HEK293 (cell line): Measurements from ENCODE around the gene GPATCH2.

ENCODE experiments used
- CTCF ChIA-PET: fragments of 350-600 bp; formaldehyde crosslinking; extraction: SDS; loops from one replicate; lab custom pipeline; 2021; ENCODE audit warnings: antibody characterized with exemption; lab: Yijun Ruan, JAX
- POLR2A ChIA-PET: fragments of 300-600 bp; formaldehyde crosslinking; extraction: SDS; loops from one replicate; lab custom pipeline; 2020; ENCODE audit warnings: antibody characterized with exemption, inconsistent platforms; lab: Yijun Ruan, JAX
- H3K27ac ChIP-seq: fragments of 200-500 bp; sonication (Bioruptor generic); 2 replicates; pipeline ENCODE4 v1.5.1; 2014; ENCODE audit warnings: low read depth, low read length, control low read depth, inconsistent platforms; ENCODE audit errors: extremely low read depth
- H3K36me3 ChIP-seq, 2 experiments: fragments of 200-500 bp in 1 of 2; sonication (Bioruptor generic) in 1 of 2; 1 replicate in 1 of 2; 2 replicates in 1 of 2; pipeline ENCODE4 v1.5.1; 2014 to 2017; ENCODE audit warnings: inconsistent platforms in 2 of 2, low read length in 2 of 2; ENCODE audit not compliant: control insufficient read depth in 2 of 2, insufficient read depth in 1 of 2
- H3K4me1 ChIP-seq: fragments of 200-500 bp; sonication (Bioruptor generic); 2 replicates; pipeline ENCODE4 v1.5.1; 2014; ENCODE audit warnings: mild to moderate bottlenecking, low read length, inconsistent platforms; ENCODE audit not compliant: control insufficient read depth, insufficient read depth
- H3K4me3 ChIP-seq: 2 replicates; pipeline ENCODE4 v1.5.1; 2011; ENCODE audit warnings: low read depth, mild to moderate bottlenecking, control low read depth, low read length, moderate library complexity
- H3K9me3 ChIP-seq: fragments of 200-500 bp; sonication (Bioruptor generic); 2 replicates; pipeline ENCODE4 v1.5.1; 2014; ENCODE audit warnings: low read depth, low read length, inconsistent platforms; ENCODE audit not compliant: control insufficient read depth, insufficient read depth
- GLI4 ChIP-seq: fragments of 450-650 bp; formaldehyde crosslinking; IDR thresholded peaks from 2 replicates; pipeline ENCODE4 v1.5.1; 2016; ENCODE audit warnings: missing biosample characterization, missing genetic modification characterization
- PRDM1 ChIP-seq: fragments of 450-650 bp; formaldehyde crosslinking; IDR thresholded peaks from 2 replicates; pipeline ENCODE4; 2016; ENCODE audit warnings: missing biosample characterization, missing genetic modification characterization
- TRIM28 ChIP-seq: IDR thresholded peaks from 2 replicates; pipeline ENCODE4 v1.6.1; 2011; ENCODE audit warnings: low read length, control low read depth, borderline replicate concordance
- ZNF133 ChIP-seq: fragments of 450-650 bp; formaldehyde crosslinking; IDR thresholded peaks from 2 replicates; pipeline ENCODE4 v1.5.1; 2016; ENCODE audit warnings: missing biosample characterization, missing genetic modification characterization
- ZNF202 ChIP-seq: fragments of 450-650 bp; formaldehyde crosslinking; IDR thresholded peaks from 2 replicates; pipeline ENCODE4 v1.5.1; 2016; ENCODE audit warnings: missing biosample characterization, missing genetic modification characterization, borderline replicate concordance
- ZNF350 ChIP-seq: fragments of 450-650 bp; formaldehyde crosslinking; IDR thresholded peaks from 2 replicates; pipeline ENCODE4 v1.5.0; 2017; ENCODE audit warnings: missing biosample characterization, mild to moderate bottlenecking, missing genetic modification characterization
- ZNF426 ChIP-seq: fragments of 450-650 bp; formaldehyde crosslinking; IDR thresholded peaks from 2 replicates; pipeline ENCODE4 v1.5.1; 2017; ENCODE audit warnings: missing biosample characterization, missing genetic modification characterization, mild to moderate bottlenecking, inconsistent platforms, moderate library complexity
- ZNF521 ChIP-seq: fragments of 450-650 bp; formaldehyde crosslinking; IDR thresholded peaks from 2 replicates; pipeline ENCODE4 v1.5.1; 2017; ENCODE audit warnings: missing biosample characterization, mild to moderate bottlenecking, missing genetic modification characterization
- ZNF530 ChIP-seq: fragments of 450-650 bp; formaldehyde crosslinking; IDR thresholded peaks from 2 replicates; pipeline ENCODE4 v1.5.1; 2016; ENCODE audit warnings: low read depth, missing biosample characterization, missing genetic modification characterization
- ZNF558 ChIP-seq: fragments of 450-650 bp; formaldehyde crosslinking; IDR thresholded peaks from 2 replicates; pipeline ENCODE4 v1.5.1; 2016; ENCODE audit warnings: missing biosample characterization, missing genetic modification characterization
- ZNF621 ChIP-seq: fragments of 450-650 bp; formaldehyde crosslinking; IDR thresholded peaks from 2 replicates; pipeline ENCODE4 v1.5.1; 2017; ENCODE audit warnings: missing biosample characterization, missing genetic modification characterization
- ZNF658 ChIP-seq: fragments of 450-650 bp; formaldehyde crosslinking; IDR thresholded peaks from 2 replicates; pipeline ENCODE4; 2016; ENCODE audit warnings: missing biosample characterization, missing genetic modification characterization
- ZNF747 ChIP-seq: fragments of 450-650 bp; formaldehyde crosslinking; IDR thresholded peaks from 2 replicates; pipeline ENCODE4 v1.5.1; 2016; ENCODE audit warnings: missing biosample characterization, missing genetic modification characterization
- ZNF768 ChIP-seq: fragments of 450-650 bp; formaldehyde crosslinking; IDR thresholded peaks from 2 replicates; pipeline ENCODE4 v1.5.1; 2018; ENCODE audit warnings: missing biosample characterization, mild to moderate bottlenecking, missing genetic modification characterization
- ZNF792 ChIP-seq: fragments of 450-650 bp; formaldehyde crosslinking; IDR thresholded peaks from 2 replicates; pipeline ENCODE4 v1.5.1; 2016; ENCODE audit warnings: missing biosample characterization, missing genetic modification characterization
- TF ChIP-seq, protein P1 (sequence below): IDR thresholded peaks from 2 replicates; pipeline ENCODE4 v1.6.1; 2011; ENCODE audit warnings: mild to moderate bottlenecking, low read depth, low read length, borderline replicate concordance
- TF ChIP-seq, protein P2 (sequence below): fragments of 450-650 bp; formaldehyde crosslinking; IDR thresholded peaks from 2 replicates; pipeline ENCODE4 v1.5.1; 2016; ENCODE audit warnings: missing biosample characterization, missing genetic modification characterization
- TF ChIP-seq, protein P3 (sequence below): fragments of 450-650 bp; formaldehyde crosslinking; IDR thresholded peaks from 2 replicates; pipeline ENCODE4 v1.5.1; 2016; ENCODE audit warnings: missing biosample characterization, missing genetic modification characterization, low read depth
- TF ChIP-seq, protein P4 (sequence below): fragments of 450-650 bp; formaldehyde crosslinking; IDR thresholded peaks from 2 replicates; pipeline ENCODE4 v1.5.1; 2016; ENCODE audit warnings: missing biosample characterization, missing genetic modification characterization, borderline replicate concordance
- TF ChIP-seq, protein P5 (sequence below): fragments of 450-650 bp; formaldehyde crosslinking; IDR thresholded peaks from 2 replicates; pipeline ENCODE4 v1.5.1; 2017; ENCODE audit warnings: missing biosample characterization, missing genetic modification characterization

Gene GPATCH2

DNA sequence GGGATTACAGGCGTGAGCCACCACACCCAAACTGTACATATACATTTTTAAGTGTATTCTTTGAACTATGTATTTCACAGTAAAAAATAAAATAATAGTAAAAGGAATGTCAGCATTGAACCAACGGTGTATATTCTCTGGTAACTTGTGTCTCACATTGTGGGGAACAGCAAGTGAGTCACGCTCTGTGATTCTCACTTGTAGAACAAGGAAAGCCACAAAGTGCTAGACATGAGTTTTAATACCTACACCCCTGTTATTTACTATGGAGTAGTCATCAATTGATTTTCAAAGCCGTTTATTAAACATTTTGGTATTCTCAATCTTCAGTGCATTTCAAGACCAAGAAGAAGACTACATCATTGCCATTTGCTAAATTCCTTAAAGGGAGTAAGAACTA is 197.2 kb downstream of the GPATCH2 start:
- H3K4me1 ChIP-seq = no peaks in the 10 kb centered on the region
- H3K27ac ChIP-seq = no peak overlapping the region
- TF ChIP-seq, protein P1, sequence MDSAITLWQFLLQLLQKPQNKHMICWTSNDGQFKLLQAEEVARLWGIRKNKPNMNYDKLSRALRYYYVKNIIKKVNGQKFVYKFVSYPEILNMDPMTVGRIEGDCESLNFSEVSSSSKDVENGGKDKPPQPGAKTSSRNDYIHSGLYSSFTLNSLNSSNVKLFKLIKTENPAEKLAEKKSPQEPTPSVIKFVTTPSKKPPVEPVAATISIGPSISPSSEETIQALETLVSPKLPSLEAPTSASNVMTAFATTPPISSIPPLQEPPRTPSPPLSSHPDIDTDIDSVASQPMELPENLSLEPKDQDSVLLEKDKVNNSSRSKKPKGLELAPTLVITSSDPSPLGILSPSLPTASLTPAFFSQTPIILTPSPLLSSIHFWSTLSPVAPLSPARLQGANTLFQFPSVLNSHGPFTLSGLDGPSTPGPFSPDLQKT = no peak
- no peak for TF ChIP-seq PRDM1 (tag by site-specific recombination)
- TF ChIP-seq ZNF658 (tag by site-specific recombination) = no peak
- no peak for TF ChIP-seq ZNF202 (tag by site-specific recombination)
- no peak for TF ChIP-seq ZNF621 (tag by site-specific recombination)
- TF ChIP-seq, protein P2, sequence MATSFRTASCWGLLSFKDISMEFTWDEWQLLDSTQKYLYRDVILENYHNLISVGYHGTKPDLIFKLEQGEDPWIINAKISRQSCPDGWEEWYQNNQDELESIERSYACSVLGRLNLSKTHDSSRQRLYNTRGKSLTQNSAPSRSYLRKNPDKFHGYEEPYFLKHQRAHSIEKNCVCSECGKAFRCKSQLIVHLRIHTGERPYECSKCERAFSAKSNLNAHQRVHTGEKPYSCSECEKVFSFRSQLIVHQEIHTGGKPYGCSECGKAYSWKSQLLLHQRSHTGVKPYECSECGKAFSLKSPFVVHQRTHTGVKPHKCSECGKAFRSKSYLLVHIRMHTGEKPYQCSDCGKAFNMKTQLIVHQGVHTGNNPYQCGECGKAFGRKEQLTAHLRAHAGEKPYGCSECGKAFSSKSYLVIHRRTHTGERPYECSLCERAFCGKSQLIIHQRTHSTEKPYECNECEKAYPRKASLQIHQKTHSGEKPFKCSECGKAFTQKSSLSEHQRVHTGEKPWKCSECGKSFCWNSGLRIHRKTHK (tag by site-specific recombination) = no peak
- no peak for TF ChIP-seq ZNF792
- no peak for TF ChIP-seq ZNF747
- TF ChIP-seq ZNF350 (tag by site-specific recombination) = no peak
- TF ChIP-seq ZNF521 (tag by site-specific recombination) = no peak
- TF ChIP-seq ZNF426 (tag by site-specific recombination) = no peak
- TF ChIP-seq ZNF530 (tag by site-specific recombination) = no peak
- TF ChIP-seq TRIM28 = no peak
- TF ChIP-seq ZNF133 (tag by site-specific recombination) = no peak
- TF ChIP-seq, protein P3, sequence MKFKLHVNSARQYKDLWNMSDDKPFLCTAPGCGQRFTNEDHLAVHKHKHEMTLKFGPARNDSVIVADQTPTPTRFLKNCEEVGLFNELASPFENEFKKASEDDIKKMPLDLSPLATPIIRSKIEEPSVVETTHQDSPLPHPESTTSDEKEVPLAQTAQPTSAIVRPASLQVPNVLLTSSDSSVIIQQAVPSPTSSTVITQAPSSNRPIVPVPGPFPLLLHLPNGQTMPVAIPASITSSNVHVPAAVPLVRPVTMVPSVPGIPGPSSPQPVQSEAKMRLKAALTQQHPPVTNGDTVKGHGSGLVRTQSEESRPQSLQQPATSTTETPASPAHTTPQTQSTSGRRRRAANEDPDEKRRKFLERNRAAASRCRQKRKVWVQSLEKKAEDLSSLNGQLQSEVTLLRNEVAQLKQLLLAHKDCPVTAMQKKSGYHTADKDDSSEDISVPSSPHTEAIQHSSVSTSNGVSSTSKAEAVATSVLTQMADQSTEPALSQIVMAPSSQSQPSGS (tag by site-specific recombination) = no peak
- TF ChIP-seq, protein P4, sequence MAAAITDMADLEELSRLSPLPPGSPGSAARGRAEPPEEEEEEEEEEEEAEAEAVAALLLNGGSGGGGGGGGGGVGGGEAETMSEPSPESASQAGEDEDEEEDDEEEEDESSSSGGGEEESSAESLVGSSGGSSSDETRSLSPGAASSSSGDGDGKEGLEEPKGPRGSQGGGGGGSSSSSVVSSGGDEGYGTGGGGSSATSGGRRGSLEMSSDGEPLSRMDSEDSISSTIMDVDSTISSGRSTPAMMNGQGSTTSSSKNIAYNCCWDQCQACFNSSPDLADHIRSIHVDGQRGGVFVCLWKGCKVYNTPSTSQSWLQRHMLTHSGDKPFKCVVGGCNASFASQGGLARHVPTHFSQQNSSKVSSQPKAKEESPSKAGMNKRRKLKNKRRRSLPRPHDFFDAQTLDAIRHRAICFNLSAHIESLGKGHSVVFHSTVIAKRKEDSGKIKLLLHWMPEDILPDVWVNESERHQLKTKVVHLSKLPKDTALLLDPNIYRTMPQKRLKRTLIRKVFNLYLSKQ (tag by site-specific recombination) = no peak
- TF ChIP-seq ZNF768 (tag by site-specific recombination) = no peak
- TF ChIP-seq, protein P5, sequence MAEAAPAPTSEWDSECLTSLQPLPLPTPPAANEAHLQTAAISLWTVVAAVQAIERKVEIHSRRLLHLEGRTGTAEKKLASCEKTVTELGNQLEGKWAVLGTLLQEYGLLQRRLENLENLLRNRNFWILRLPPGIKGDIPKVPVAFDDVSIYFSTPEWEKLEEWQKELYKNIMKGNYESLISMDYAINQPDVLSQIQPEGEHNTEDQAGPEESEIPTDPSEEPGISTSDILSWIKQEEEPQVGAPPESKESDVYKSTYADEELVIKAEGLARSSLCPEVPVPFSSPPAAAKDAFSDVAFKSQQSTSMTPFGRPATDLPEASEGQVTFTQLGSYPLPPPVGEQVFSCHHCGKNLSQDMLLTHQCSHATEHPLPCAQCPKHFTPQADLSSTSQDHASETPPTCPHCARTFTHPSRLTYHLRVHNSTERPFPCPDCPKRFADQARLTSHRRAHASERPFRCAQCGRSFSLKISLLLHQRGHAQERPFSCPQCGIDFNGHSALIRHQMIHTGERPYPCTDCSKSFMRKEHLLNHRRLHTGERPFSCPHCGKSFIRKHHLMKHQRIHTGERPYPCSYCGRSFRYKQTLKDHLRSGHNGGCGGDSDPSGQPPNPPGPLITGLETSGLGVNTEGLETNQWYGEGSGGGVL (tag by site-specific recombination) = no peak
- no peak for TF ChIP-seq ZNF558
- no peak for TF ChIP-seq GLI4
- POLR2A ChIA-PET = no interaction called here
- CTCF ChIA-PET = interaction anchor here (0.7 kb wide), 1 partner anchor 163 kb away, joined by 3 read pairs; no protein-coding TSS in a partner anchor
- H3K36me3 ChIP-seq = peaks cover 0 to 7% of the 10 kb centered on the region in 2 experiments; a peak in 1 of 3 replicates
- no peak overlapping the region for H3K4me3 ChIP-seq
- H3K9me3 ChIP-seq = no peaks in the 10 kb centered on the region
